OCI-LY3 (cell line): ENCODE results near the gene CAPN1.

Experiments used
- H2AFZ ChIP-seq: fragments of 200-600, 300-600 bp; shearing (Covaris generic); 2 replicates; pipeline ENCODE4 v1.6.0; 2014; ENCODE audit warnings: antibody characterized with exemption, low read depth, low read length
- H3K27ac ChIP-seq: fragments of 200-600, 300-600 bp; sonication (generic); 2 replicates; pipeline ENCODE4 v1.5.1; 2014; ENCODE audit warnings: mild to moderate bottlenecking, low read length, moderate library complexity, mixed read lengths
- H3K27me3 ChIP-seq: fragments of 200-600, 300-600 bp; sonication (generic); 2 replicates; pipeline ENCODE4 v1.6.1; 2014; ENCODE audit warnings: low read depth, low read length, mixed read lengths
- H3K36me3 ChIP-seq: fragments of 200-600, 300-600 bp; sonication (generic); replicated peaks from 2 replicates; pipeline ENCODE3; 2014; ENCODE audit warnings: low read depth, low read length, mixed read lengths
- H3K4me1 ChIP-seq: fragments of 300-600, 200-600 bp; sonication (generic); 2 replicates; pipeline ENCODE4 v1.6.1; 2014; ENCODE audit warnings: low read length, mixed read lengths
- H3K4me2 ChIP-seq: fragments of 200-600, 300-600 bp; sonication (generic); 2 replicates; pipeline ENCODE4 v1.6.1; 2014; ENCODE audit warnings: low read length, mixed read lengths
- H3K4me3 ChIP-seq: fragments of 300-600, 200-600 bp; sonication (generic); 2 replicates; pipeline ENCODE4 v1.5.1; 2014; ENCODE audit warnings: antibody characterized with exemption, mild to moderate bottlenecking, low read length, moderate library complexity
- H3K79me2 ChIP-seq: fragments of 300-600, 200-600 bp; shearing (Covaris generic); 2 replicates; pipeline ENCODE4 v1.6.1; 2014; ENCODE audit warnings: mild to moderate bottlenecking, low read length, mixed read lengths
- H3K9ac ChIP-seq: fragments of 300-600, 200-600 bp; shearing (Covaris generic); 2 replicates; pipeline ENCODE4 v1.6.0; 2014; ENCODE audit warnings: mild to moderate bottlenecking, low read length, moderate library complexity
- H3K9me3 ChIP-seq: fragments of 200-600, 300-600 bp; shearing (Covaris generic); 2 replicates; pipeline ENCODE4 v1.6.1; 2014; ENCODE audit warnings: low read length, mixed read lengths; ENCODE audit not compliant: insufficient read depth
- H4K20me1 ChIP-seq: fragments of 200-600, 300-600 bp; sonication (generic); 2 replicates; pipeline ENCODE4 v1.6.1; 2016; ENCODE audit warnings: low read length, mixed read lengths; ENCODE audit not compliant: insufficient read depth
- CTCF ChIP-seq: fragments of 200-600, 300-600 bp; sonication (generic); IDR thresholded peaks from 2 replicates; pipeline ENCODE4 v1.5.1; 2014; ENCODE audit warnings: antibody characterized with exemption, low read length, low read depth
- EZH2phosphoT487 ChIP-seq: fragments of 200-600 bp; shearing (Covaris generic); IDR thresholded peaks from 2 replicates; pipeline ENCODE4 v1.6.1; 2018; ENCODE audit warnings: antibody characterized with exemption, mixed run types, low read depth

Gene CAPN1

GRCh38 chr11:65216830-65217229 is 35.1 kb downstream of the CAPN1 start:
- Histone ChIP-seq H3K36me3 (no peaks in the 10 kb centered on the region), H3K4me3 (no peak overlapping the region), H3K9ac (no peak overlapping the region), H4K20me1 (no peaks in the 10 kb centered on the region), H3K27ac (no peak overlapping the region), H2AFZ (no peak overlapping the region), H3K27me3 (no peaks in the 10 kb centered on the region), H3K4me1 (no peaks in the 10 kb centered on the region), H3K9me3 (no peaks in the 10 kb centered on the region), H3K4me2 (no peak overlapping the region), H3K79me2 (no peaks in the 10 kb centered on the region)
- no peak for TF ChIP-seq CTCF
- TF ChIP-seq EZH2phosphoT487: no peak

GRCh38 chr11:65217441-65218423 is 36.0 kb downstream of the CAPN1 start:
- Histone ChIP-seq H3K4me1 (no peaks in the 10 kb centered on the region), H3K9me3 (no peaks in the 10 kb centered on the region), H3K9ac (no peak overlapping the region), H3K4me3 (no peak overlapping the region), H3K27ac (no peak overlapping the region), H3K27me3 (no peaks in the 10 kb centered on the region), H3K4me2 (no peak overlapping the region), H3K79me2 (no peaks in the 10 kb centered on the region), H2AFZ (no peak overlapping the region), H3K36me3 (no peaks in the 10 kb centered on the region), H4K20me1 (no peaks in the 10 kb centered on the region)
- TF ChIP-seq EZH2phosphoT487 (no peak), CTCF (peak; percentile 15; the same call in 1 of the 2 replicates)

- TF ChIP-seq CTCF: no peak
Measured at GRCh38 chr11:65218446-65218845, 36.7 kb downstream of the CAPN1 start.

GRCh38 chr11:65219930-65220213 is 38.1 kb downstream of the CAPN1 start:
- TF ChIP-seq EZH2phosphoT487: no peak
- TF ChIP-seq CTCF: no peak
- Histone ChIP-seq H4K20me1 (no peaks in the 10 kb centered on the region), H3K4me2 (no peak overlapping the region), H3K27ac (no peak overlapping the region), H2AFZ (no peak overlapping the region), H3K4me3 (no peak overlapping the region), H3K4me1 (no peaks in the 10 kb centered on the region; the same call in 1 of the 2 replicates), H3K36me3 (no peaks in the 10 kb centered on the region), H3K9me3 (no peaks in the 10 kb centered on the region), H3K27me3 (no peaks in the 10 kb centered on the region), H3K79me2 (no peaks in the 10 kb centered on the region), H3K9ac (no peak overlapping the region)

More at GRCh38 chr11:65218446-65218845, 36.7 kb downstream of the CAPN1 start:
- no peaks in the 10 kb centered on the region for H4K20me1 ChIP-seq
- H3K36me3 ChIP-seq: no peaks in the 10 kb centered on the region
- no peaks in the 10 kb centered on the region for H3K27me3 ChIP-seq
- no peak overlapping the region for H3K27ac ChIP-seq
- H3K9ac ChIP-seq: no peak overlapping the region
- no peak overlapping the region for H3K4me3 ChIP-seq
- H3K4me2 ChIP-seq: no peak overlapping the region
- no peaks in the 10 kb centered on the region for H3K9me3 ChIP-seq
- no peaks in the 10 kb centered on the region for H3K4me1 ChIP-seq
- H3K79me2 ChIP-seq: no peaks in the 10 kb centered on the region
- H2AFZ ChIP-seq: no peak overlapping the region
